Gastroesophageal sphincter (tissue), 4 donors: ENCODE data around the gene XG. TPM values are rescaled to one million over a fixed set of nuclear protein-coding genes. Genes with fewer than 3 reads are reported as not detected.
"Not testable (repeated sequence)": the region's sequence is repeated elsewhere in the genome, so short reads cannot be mapped to it uniquely, and the experiment has no call there.

Source experiments
- ATAC-seq: fragments of 150-250 bp; one replicate; pipeline ENCODE4 v1.9.1; 2016; ENCODE audit warnings: mild to moderate bottlenecking, moderate library complexity
- H3K27ac ChIP-seq, 4 donors: fragments of 200-600 bp; sonication (generic) in 3 of 4; 1 replicate in 3 of 4; 2 replicates in 1 of 4; pipeline ENCODE4 v1.5.1; 2016 to 2019
- H3K27me3 ChIP-seq: fragments of 200-600 bp; sonication (generic); one replicate; pipeline ENCODE4 v1.5.1; 2019
- H3K36me3 ChIP-seq, 2 donors: fragments of 200-600 bp; sonication (generic); one replicate each; pipeline ENCODE4 v1.5.1; 2019; ENCODE audit warnings: control low read depth in 1 of 2
- H3K4me1 ChIP-seq, 3 donors: fragments of 200-600 bp; sonication (generic); 1 replicate in 2 of 3; 2 replicates in 1 of 3; pipeline ENCODE4 v1.5.1; 2016 to 2019; ENCODE audit warnings: control low read depth in 2 of 3
- H3K4me3 ChIP-seq, 2 donors: fragments of 200-600 bp; sonication (generic); one replicate each; pipeline ENCODE4 v1.5.1; 2019; ENCODE audit warnings: mild to moderate bottlenecking in 1 of 2, moderate library complexity in 1 of 2
- H3K9me3 ChIP-seq, 3 donors: fragments of 200-600 bp; sonication (generic); one replicate each; pipeline ENCODE4 v1.5.1; 2017 to 2019; ENCODE audit warnings: control low read depth in 2 of 3
- EP300 ChIP-seq: sonication (generic); formaldehyde crosslinking; IDR thresholded peaks from one replicate; pipeline ENCODE4 v1.6.1; 2017; ENCODE audit warnings: antibody characterized with exemption, mild to moderate bottlenecking
- POLR2A ChIP-seq, 2 donors: fragments of 450-650 bp; IDR thresholded peaks; one replicate each; pipeline ENCODE4 v1.6.1; 2017; ENCODE audit warnings: antibody characterized with exemption in 2 of 2, mild to moderate bottlenecking in 2 of 2, moderate library complexity in 1 of 2
- POLR2AphosphoS5 ChIP-seq: sonication (generic); formaldehyde crosslinking; IDR thresholded peaks from one replicate; pipeline ENCODE4 v1.6.1; 2017; ENCODE audit warnings: antibody characterized with exemption
- WGBS, 2 donors: methylation state at CpG; one replicate each; pipeline ENCODE4 v1.1.5; 2018; ENCODE audit warnings: low coverage in 1 of 2; 5-methylcytosine and 5-hydroxymethylcytosine counted together
- total RNA-seq, 4 donors: library from RNA; depleted of rRNA; stranded (reverse); fragments of >200 nt; gene quantifications; one replicate each; pipeline ENCODE4 v1.1.0, GENCODE V29; 2016
- TF ChIP-seq, protein P1 (sequence below), 4 experiments: fragments of 200-600 bp in 2 of 4; fragments of 450-650 bp in 2 of 4; sonication (generic) in 1 of 4; IDR thresholded peaks; one replicate each; pipeline ENCODE4 v1.5.1; 2017 to 2019; ENCODE audit warnings: antibody characterized with exemption in 4 of 4, mild to moderate bottlenecking in 2 of 4, moderate library complexity in 2 of 4

Gene XG
- total RNA-seq, 4 donors from 2014 or later: 0.19 to 0.67 (median 0.47) TPM; not detected in 1

DNA sequence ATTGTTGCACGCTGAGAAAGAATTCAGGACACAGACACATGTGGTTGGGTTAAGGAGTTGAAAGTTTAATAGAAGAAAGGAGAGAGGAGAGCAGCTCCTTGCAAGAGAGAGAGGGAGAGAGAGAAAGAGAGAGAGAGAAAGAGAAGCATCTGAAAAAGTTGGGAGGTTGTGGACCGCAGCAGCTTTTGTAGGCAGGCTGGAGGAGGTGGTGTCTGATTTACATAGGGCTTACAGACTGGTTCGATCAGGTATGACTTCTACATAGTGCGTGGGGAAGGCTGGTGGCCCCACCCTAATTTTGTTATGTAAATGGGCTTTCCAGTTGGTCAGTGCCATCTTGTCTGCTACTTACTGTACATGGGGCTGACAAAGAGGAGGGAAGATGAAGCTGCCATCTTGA is 49.4 kb downstream of the XG start:
- WGBS, 2 donors: 71 to 97% methylated on average over 2 to 3 of the region's 4 CpGs
- Histone ChIP-seq H3K4me3 (no peak overlapping the region), H3K4me1 (no peaks in the 10 kb centered on the region), H3K9me3 (no peaks in the 10 kb centered on the region), H3K36me3 (no peaks in the 10 kb centered on the region), H3K27me3 (no peaks in the 10 kb centered on the region), H3K27ac (no peak overlapping the region)
- no peak for ATAC-seq
- TF ChIP-seq POLR2AphosphoS5 (no peak), EP300 (no peak), POLR2A (IDR thresholded peaks at IDR 0.05) (no peak)
- TF ChIP-seq, protein P1, sequence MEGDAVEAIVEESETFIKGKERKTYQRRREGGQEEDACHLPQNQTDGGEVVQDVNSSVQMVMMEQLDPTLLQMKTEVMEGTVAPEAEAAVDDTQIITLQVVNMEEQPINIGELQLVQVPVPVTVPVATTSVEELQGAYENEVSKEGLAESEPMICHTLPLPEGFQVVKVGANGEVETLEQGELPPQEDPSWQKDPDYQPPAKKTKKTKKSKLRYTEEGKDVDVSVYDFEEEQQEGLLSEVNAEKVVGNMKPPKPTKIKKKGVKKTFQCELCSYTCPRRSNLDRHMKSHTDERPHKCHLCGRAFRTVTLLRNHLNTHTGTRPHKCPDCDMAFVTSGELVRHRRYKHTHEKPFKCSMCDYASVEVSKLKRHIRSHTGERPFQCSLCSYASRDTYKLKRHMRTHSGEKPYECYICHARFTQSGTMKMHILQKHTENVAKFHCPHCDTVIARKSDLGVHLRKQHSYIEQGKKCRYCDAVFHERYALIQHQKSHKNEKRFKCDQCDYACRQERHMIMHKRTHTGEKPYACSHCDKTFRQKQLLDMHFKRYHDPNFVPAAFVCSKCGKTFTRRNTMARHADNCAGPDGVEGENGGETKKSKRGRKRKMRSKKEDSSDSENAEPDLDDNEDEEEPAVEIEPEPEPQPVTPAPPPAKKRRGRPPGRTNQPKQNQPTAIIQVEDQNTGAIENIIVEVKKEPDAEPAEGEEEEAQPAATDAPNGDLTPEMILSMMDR (IDR thresholded peaks at IDR 0.05): no peak

DNA sequence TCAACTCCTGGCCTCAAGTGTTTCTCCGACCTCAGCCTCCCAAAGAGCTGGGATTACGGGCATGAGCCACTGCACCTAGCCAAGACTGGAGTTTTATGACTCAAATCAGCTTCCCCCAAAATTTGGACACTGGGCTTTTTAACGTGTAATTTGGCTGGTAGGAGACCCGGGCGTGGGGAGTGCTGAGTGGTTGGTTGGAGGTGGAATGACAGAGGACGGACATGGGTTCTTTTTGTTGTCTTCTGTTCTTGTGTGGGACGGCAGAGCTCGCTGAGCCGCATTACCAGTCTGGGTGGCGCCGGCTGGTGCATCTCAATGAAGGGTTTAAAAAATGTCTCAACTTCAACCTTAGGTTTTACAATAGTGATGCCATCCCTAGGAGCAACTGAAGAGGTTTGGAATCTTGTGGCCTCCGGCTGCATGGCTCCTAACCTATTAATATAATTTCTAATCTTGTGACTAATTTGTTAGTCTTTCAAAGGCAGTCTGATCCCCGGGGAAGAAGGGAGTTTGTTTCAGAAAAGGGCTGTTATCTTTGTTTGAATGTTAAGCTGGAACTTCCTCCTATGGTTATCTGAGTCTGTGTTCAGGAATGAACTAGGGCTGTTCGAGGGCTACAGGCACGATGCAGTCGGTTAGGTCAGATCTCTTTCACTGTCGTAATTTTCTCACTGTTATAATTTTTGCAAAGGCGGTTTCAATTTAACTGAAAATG is 50.7 kb downstream of the XG start:
- H3K4me3 ChIP-seq, H3K27ac ChIP-seq, H3K9me3 ChIP-seq, H3K4me1 ChIP-seq, H3K27me3 ChIP-seq, ATAC-seq, H3K36me3 ChIP-seq: not testable (repeated sequence)
- WGBS, 2 donors: 44 to 66% methylated on average over 5 to 15 of the region's 18 CpGs

DNA sequence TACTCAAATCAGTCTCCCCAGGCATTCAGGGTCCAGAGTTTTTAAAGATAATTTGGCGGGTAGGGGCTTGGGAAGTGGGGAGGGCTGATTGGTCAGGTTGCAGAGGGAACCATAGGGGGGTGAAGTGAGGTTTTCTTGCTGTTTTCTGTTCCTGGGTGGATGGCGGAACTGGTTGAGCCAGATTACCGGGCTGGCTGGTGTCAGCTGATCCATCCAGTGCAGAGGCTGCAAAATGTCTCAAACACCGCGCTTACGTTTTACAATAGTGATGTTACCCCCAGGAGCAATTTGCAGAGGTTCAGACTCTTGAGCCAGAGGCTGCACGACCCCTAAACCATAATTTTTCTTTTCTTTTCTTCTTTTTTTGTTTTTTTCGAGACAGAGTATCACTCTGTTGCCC is 51.6 kb downstream of the XG start:
- not testable (repeated sequence) for ATAC-seq, H3K27ac ChIP-seq, H3K27me3 ChIP-seq, H3K4me3 ChIP-seq, H3K36me3 ChIP-seq, H3K9me3 ChIP-seq, H3K4me1 ChIP-seq
- WGBS, 2 donors: 70 to 90% methylated on average over 2 to 7 of the region's 8 CpGs

DNA sequence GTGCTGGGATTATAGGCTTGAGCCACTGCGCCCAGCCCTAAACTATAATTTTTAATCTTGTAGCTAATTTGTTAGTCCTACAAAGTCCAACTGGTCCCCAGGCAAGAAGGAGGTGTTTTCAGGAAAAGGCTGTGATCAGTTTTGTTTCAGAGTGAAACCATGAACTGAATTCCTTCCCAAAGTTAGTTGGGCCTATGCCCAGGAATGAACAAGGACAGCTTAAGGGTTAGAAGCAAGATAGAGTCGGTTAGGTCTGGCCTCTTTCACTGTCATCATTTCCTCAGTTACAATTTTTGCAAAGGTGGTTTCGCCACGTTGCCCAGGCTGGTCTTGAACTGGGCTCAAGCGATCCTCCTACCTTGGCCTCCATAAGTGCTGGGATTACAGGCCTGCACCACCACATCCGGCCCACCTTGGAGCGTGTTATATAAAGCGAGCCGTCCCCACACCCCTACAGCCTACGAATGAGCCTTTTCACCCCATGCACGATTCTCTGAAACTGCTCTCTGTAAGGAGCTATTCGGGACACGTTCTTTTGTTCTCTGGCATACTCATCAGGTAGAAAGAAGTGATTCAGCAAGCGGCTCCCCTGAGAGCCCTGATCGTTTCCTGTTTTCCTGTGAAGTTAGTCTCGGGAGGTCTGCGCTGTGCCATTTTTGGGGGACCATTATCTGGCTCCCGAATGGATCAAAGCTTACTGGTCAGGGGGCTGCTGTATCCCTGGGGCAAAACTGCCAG is 52.4 kb downstream of the XG start:
- not testable (repeated sequence) for H3K27ac ChIP-seq, H3K4me1 ChIP-seq, H3K9me3 ChIP-seq, H3K4me3 ChIP-seq, H3K27me3 ChIP-seq, H3K36me3 ChIP-seq
- ATAC-seq: peak; percentile 45
- WGBS, 2 donors: 72% methylated on average over 6 of the region's 18 CpGs; no CpG with 5 or more reads in 1 of the 2 donors

DNA sequence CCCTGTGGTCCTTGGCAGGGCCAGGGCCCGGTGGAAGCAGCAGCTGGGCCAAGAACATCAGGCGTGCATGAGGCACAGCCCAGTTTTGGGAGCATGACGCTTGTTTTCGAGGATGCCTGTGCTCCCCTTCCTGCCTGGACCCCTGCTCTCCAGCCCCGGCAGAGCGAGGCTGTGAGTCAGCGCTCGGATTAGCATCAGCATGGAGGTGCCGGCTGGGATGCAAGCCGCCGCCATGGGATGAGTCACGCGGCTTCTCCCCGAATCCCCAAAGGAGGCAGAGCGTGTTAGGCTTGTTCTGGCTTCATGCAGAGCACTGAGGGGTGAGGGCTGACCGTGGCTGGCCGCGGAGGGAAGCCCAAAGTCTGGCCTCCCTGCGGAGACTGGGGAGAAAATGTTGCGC is 53.0 kb downstream of the XG start:
- peak; percentile 74 for ATAC-seq
- H3K9me3 ChIP-seq, H3K36me3 ChIP-seq, H3K4me1 ChIP-seq, H3K27me3 ChIP-seq, H3K4me3 ChIP-seq, H3K27ac ChIP-seq: not testable (repeated sequence)
- WGBS, 2 donors: no CpG with 5 or more reads among the region's 20 CpGs

DNA sequence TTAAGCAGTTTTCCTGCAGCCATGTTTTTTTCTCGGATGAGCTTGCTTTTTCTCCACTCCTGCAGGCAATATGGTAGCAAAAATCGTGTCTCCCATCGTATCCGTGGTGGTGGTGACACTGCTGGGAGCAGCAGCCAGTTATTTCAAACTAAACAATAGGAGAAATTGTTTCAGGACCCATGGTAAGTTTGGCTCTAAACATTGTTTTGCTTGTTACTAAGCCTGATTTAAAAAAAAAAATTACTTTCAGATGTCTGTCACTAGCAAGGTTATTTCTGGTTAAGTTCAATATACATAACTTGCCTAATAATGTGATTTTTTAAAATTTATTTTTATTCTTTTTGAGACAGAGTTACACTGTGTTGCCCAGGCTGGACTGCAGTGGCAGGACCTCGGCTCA is 59.4 kb downstream of the XG start:
- Histone ChIP-seq H3K4me1 (no peaks in the 10 kb centered on the region), H3K9me3 (no peaks in the 10 kb centered on the region), H3K27me3 (no peaks in the 10 kb centered on the region), H3K4me3 (no peak overlapping the region), H3K36me3 (no peaks in the 10 kb centered on the region), H3K27ac (no peak overlapping the region)
- TF ChIP-seq EP300: no peak
- no peak for TF ChIP-seq POLR2A (IDR thresholded peaks at IDR 0.05)
- no peak for TF ChIP-seq POLR2AphosphoS5
- TF ChIP-seq, protein P1 (IDR thresholded peaks at IDR 0.05): no peak
- WGBS, 2 donors: 69 to 96% methylated on average over 3 to 5 of the region's 5 CpGs
- no peak for ATAC-seq

DNA sequence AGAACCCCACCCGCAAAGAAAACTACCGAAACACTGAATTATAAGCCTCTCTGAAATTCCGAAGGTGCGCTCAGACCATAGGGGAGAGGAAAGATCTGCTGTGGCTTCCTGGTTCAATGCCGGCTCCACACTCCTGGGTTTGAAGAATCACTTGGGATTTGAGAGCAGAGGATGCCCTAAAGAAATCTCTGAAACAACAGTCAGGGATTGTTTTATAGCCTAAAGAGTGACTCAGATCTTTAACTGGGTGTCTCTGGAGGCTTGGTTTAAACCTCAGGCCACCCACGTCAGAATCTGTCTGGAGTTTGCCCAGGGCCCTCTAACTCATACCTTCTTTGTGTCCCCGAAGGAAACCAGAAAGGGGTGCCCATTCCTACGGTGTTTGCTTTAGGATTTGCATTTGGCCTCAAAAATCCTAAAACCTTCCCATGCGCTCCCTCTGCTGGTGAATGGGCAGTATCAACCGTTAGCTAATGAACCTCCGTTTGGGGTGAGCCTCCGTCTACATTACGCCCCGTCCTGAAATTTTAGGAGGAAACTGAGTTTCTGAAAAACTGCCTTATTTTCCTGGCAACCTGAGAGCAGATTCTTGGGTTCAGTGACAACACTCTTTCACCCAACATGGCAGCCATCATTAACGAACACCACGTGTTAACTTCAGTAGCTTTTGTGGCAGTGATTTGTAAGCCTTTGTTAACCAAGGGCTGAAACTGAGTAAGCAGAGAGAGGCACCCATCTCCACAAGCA is 60.5 kb downstream of the XG start:
- ATAC-seq, H3K27me3 ChIP-seq, H3K4me3 ChIP-seq, H3K27ac ChIP-seq, H3K9me3 ChIP-seq, H3K36me3 ChIP-seq, H3K4me1 ChIP-seq: not testable (repeated sequence)
- 9 to 17% methylated on average over 3 to 4 of the region's 16 CpGs for WGBS, 2 donors
- TF ChIP-seq, protein P1 (IDR thresholded peaks at IDR 0.05): peak; percentile 31 to 73 (median 66)
